HG03469 (cell line): ENCODE data around the gene PRKAR1B.
"Not testable (repeated sequence)": the region's sequence is repeated elsewhere in the genome, so short reads cannot be mapped to it uniquely, and the experiment has no call there.

Source experiments
- ATAC-seq: cut with Tn5 transposase; IDR thresholded peaks from one replicate; pipeline ENCODE4 v1.9.1; 2021; ENCODE audit warnings: mild to moderate bottlenecking, moderate library complexity, moderate number of reproducible peaks; ENCODE audit not compliant: unreplicated experiment

The PRKAR1B gene

DNA sequence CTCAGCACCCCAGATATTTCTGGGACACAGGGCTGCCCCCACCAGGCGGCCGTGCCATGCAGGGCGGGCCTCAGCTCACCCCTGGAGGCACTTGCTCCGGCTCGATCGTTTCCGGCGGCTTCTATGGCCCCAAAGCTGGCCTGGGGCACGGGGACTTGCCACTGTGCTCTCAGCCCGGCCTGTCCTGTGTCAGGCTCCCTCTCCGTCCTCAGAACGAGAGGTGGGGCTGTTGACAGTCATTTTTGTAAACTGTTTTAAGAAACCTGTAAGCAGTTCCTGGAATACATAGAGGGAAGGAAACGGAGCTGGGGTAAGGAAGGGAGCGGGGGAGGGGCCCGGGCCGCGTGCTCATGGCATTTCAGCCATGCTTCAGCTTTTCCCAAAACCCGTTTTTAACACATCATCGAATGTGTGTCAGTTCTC is 30.7 kb upstream of the PRKAR1B start:
- ATAC-seq: no peak

DNA sequence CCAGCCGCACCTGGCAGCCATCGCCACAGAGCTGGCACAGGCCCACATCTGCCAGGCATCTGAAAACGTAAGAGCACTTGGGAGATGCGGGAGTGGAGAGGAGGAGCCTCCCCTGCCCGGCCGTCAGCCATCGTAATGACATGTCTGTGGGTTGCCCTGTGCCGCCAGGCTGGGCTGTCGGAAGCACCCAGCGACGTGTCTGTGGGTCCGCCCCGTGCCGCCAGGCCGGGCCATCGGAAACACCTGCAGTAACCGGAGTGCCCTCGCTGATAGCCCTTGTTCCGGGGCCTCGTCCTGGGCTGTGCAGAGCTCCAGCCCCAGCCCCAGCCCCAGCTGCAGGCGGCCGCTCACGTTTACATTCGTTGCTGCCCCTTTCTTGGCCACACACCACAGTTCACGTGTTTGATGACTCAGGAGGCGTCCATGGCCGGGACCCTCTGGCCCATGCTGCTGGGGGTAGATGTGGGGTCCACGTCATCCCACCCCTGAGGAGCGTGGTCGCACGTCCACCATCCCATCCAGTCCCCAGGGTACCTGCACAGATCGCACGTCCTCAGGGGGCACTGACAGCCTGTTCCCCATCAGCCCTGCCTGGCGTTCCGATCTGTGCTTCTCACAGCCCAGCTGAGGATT is 30.0 kb upstream of the PRKAR1B start:
- ATAC-seq: no peak

DNA sequence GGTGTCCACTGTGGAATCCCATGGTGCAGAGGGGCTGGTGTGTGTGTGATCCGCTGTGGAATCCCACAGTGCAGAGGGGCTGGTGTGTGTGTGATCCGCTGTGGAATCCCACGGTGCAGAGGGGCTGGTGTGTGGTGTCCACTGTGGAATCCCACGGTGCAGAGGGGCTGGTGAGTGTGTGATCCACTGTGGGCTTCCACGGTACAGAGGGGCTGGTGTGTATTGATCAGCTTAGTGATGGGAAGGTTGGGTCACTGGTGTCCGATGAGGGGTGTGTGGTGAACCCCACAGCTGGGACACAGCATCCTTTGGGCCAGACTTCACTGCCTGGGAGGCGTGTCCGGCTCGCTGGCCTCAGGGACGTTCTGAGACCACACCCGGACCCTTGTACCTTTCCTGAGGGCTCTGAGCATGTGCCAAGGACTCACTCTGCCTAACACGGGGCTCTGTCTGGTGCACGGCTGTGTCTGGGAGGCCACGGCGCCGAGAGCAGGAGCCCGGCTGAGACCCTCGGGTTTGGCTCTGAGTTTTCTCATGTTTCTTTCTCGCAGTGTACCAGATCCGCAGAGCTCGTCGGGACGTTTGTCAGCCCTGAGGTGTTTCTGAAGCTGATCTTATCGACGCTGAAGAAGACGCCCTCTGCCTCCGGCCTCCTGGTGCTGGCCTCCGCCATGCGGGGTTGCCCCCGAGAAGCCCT is 29.3 kb upstream of the PRKAR1B start:
- no peak for ATAC-seq

DNA sequence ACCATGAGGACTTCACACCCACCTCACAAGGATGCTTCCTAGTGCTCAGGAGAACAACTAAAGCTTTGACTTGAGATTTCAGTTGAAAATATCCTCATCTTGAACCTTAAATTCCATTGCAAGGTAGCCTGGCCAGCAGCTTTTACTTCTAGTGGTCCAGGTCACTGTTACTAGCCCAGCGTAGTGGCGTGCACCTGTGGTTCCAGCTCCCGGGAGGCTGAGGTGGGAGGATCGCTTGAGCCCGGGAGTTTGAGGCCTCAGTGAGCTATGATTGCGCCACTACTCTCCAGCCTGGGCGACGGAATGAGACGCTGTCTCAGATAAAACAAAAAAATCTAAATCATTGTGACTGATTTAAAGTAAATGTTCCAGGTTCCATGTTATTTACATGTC is 28.3 kb upstream of the PRKAR1B start:
- no peak for ATAC-seq

DNA sequence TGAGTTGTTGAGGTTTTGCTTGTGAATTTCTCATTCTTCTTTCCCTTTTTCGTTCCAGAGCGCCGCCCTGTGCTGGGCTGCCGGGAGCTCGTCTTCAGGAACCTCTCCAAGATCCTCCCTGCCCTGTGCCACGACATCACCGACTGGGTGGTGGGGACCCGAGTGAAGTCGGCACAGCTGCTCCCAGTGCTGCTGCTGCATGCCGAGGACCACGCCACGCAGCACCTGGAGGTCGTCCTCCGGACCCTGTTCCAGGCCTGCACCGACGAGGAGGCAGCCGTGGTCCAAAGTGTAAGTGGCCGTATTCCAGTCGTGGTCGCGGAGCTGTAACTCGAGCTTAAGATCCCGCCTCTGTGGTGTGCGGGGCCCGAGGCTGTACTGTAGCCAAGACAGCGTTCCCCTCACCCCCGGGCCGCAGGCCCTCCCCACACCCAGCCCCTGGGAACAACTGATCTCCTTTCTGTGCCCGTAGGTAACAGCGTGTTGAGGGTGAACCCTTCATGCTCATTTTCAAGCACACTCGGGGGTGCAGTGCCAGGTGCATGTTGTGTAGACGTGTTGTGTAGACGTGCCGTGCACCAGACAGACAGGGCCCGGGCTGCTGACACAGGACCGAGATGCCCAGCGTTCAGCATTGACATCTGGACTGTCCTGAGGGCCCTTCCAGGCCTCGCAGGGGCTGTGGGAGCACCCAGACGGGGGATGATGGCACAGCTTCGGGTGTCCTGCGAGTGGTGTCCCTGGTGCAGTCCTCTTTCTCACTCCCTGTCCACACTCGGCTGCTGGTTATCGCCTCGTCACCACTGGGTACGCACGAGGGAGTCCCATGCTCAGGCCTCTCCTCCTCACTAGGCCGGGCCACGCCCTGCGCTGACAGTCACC is 27.7 kb upstream of the PRKAR1B start:
- no peak for ATAC-seq

DNA sequence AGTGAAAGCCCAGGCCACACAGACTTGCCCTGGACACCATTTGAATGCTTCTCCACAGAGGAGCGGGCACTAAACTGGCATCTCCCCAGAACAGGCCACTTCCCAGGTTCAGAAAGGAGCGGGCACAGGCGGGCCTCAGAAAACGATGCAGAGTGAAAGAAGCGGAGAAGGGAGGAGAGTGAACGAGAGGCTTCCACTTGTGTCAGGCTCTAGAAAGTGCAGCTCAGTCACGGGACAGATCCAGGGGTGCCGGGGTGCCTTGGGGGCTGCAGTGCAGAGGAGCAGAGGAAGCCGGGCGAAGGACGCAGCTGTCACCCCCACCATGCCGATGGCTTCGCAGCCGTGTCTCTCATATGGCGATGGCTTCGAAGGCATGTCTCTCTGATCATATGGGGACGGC is 26.1 kb upstream of the PRKAR1B start:
- ATAC-seq: no peak

DNA sequence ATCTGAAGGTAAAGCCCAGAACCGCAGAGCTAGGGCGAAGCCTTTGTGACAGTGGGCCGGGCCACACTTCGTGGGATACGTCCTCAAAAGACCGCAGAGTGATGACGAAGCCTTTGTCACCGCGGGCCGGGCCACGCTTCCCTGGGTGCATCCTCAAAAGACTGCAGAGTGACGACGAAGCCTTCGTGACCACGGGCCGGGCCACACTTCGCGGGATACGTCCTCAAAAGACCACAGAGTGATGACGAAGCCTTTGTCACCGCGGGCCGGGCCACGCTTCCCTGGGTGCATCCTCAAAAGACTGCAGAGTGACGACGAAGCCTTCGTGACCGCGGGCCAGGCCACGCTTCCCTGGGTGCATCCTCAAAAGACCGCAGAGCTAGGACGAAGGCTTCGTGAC is 25.2 kb upstream of the PRKAR1B start:
- not testable (repeated sequence) for ATAC-seq

DNA sequence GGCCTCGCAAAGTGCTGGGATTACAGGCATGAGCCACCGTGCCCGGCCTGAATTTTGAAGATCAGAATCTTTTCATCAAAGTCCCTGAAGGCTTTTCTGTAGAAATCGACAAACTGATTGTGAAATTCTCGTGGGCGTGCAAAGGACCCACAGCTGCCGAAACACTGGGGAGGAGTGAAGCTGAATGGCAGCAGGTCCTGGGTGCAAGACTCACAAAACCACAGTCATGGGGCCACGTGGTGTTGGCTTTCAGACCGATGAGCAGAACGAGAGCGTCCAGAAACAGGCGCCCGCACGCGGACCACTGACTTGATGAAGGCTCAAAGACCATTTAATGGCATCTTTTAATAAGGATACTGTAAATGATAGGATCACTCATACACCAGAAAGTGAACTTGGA is 24.7 kb upstream of the PRKAR1B start:
- ATAC-seq: no peak

DNA sequence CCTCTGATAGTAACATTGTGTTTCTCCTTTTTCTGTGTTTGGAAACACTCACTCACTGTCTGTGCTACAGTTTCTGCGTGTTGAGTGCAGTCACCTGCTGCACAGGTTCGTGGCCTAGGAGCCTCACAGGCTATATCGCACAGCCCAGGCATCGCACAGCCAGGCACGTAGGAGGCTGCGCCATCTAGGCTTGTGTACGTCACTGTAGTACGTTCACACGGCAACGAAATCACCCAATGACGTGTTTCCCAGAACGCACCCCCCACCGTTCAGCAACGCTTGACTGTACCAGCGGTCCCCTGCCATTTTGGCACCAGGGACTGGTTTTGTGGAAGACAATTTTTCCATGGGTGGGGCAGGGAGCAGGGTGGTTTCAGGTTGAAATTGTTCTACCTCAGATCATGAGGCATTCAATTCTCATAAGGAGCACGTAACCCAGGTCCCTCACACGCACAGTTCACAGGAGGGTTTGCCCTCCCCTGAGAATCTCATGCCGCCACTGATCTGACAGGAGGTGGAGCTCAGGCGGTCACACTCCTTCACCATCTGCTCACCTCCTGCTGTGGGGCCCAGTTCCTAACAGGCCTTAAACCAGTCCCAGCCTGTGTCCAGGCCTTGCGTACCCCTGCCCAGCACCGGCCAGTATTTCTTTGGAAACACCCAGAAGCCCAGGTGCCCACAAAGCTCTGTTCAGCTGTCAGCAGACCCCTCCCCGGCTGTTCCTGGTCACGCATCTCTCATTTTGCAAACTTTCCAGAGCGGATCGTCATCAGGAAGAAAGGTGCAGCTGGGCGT is 23.2 kb upstream of the PRKAR1B start:
- no peak for ATAC-seq

DNA sequence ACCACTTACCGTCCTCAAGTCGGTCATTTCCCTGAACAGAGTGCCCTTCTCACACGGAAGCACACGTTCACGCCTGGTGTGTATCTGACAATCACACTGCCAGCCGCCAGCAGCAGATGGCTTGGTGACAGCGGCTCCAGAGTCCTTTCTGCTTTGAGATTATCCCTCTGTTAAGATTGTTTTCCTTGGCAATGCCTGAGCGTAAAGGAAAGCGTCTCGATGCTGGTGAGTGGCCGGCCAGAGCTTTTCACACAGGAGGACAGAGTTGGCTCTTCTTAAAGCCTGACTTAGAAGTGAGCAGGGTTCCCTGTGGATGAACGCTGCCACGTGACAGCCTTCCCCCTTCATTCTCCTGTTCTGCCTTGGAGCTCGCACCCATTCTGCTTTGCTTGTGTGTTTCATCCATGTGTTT is 22.1 kb upstream of the PRKAR1B start:
- no peak for ATAC-seq

DNA sequence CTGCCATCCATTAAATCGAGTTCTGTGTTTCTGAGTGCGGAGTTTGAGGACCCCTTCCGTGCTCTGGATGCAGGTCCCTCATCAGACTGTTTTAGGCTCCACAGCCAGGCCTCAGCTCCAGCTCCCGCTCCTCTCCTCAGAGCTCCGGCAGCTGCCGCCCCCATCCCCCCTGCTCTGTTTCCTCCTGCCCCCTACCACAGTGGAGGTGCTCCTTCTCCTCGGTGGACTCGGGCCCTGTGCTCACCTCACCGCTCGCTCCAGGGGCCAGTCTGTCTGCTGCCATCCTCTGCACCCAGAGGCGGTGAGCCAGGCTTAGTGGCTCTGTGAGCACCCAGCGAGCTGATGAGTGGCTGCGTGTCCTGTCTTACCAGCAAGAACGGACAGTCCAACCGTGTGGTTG is 21.4 kb upstream of the PRKAR1B start:
- no peak for ATAC-seq

DNA sequence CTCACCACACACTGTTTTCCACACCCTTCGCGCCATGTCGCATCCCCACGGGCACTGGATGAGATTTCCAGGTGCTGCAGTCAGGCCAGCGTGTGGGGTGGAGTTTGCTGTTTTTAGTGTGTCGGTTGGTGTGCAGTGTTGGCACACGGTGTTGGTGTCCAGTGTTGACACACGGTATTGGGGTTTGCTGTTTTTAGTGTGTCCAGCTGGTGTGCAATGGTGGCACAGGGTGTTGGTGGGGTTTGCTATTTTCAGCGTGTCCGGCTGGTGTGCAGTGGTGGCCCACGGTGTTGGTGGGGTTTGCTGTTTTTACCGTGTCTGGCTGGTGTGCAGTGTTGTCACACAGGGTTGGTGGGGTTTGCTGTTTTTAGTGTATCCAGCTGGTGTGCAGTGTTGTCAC is 20.1 kb upstream of the PRKAR1B start:
- ATAC-seq: no peak

DNA sequence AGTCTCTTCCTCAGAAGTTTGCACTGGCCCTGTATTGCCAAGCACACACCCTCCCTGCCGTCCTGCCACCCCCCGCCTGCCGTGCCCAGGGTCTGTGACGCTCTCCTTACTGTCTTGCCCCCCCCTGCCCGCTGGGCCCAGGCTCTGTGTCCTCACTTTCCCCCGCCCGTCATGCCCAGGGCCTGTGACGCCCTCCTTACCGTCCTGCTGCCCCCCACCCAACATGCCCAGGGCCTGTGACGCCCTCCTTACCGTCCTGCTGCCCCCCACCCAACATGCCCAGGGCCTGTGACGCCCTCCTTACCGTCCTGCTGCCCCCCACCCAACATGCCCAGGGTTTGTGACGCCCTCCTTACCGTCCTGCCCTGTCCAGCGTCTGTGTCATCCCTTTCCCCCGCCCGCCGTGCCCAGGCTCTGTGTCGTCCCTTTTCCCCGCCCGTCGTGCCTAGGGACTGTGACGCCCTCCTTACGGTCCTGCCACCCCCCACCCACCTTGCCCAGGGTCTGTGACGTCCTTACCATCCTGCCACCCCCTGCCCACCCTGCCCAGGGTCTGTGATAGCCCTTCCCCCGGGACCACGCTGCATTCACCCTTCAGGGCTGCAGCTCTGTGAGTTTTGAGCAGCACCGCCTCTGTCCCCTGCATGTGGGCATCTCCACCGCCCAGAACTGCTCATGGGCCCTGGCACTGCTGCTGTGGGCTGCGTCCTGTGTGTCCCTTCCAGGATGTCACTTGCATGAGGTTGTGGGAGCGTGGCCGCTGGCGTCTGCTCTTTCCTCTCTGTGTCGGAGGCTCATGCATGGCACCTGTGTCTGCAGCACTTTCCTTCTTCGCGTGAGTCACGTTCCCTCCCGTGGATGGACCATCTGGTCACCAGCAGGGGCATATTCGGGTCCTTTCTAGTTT is 19.3 kb upstream of the PRKAR1B start:
- ATAC-seq: no peak

DNA sequence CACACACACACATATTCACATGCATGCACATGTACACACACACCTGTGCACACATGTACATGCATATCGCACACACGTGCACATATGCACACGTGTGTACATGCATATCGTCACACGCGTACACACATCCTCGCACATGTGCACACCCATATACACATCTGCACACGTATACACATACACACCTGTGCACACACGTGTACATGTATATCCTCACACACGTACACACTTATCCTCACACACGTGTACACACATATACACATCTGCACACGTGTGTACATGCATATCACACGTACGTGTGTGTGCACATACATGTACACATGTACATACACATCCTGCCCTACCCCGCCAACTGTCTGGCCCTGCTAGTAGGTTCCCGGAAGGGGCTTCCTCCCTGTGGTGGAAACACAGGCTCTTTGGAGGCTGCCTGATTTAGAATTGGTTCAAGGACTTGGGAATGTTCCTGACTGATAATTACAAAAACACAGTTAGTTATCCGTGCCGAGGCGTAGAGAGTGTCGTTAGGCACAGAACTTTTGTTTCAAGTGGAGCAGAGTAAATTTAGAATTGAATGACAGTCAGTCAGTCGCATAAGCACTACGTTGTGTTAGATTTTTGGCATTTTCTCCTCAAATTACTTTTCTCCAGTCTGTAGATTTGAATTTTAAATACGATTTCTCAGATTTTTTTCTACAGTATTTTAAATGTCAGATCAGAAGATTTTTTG is 18.5 kb upstream of the PRKAR1B start:
- ATAC-seq: no peak

DNA sequence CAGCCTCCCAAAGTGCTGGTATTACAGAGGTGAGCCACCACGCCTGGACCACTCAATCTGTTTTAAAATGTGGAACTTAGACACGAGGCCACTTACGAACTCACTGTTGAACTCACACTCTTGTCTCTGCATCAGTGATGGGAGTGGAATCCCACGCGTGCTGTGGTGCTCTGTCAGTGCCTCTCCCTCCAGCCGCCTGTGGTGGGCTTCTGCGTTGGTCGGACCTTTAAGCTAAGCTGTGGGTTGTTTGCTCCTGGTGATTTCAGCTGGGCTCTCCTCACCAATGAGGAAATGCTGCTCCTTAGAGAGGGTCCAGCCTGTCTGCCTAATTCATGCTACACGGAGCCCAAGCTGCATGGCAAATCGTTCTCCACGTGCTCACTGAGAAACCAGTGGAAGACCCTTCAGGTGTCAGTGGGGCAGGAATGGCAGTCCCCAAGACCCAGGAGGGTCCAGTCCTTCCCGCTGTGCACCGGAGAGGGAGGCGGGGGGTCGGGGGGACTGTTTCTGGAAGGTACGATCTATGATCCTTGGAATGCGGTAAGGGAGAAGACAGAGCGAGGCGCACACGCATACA is 17.9 kb upstream of the PRKAR1B start:
- ATAC-seq: no peak

DNA sequence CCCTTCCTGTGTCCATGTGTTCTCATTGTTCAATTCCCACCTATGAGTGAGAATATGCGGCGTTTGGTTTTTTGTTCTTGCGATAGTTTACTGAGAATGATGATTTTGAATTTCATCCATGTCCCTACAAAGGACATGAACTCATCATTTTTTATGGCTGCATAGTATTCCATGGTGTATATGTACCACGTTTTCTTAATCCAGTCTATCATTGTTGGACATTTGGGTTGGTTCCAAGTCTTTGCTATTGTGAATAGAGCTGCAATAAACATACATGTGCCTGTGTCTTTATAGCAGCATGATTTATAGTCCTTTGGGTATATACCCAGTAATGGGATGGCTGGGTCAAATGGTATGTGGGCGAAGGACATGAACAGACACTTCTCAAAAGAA is 17.0 kb upstream of the PRKAR1B start:
- ATAC-seq: not testable (repeated sequence)

DNA sequence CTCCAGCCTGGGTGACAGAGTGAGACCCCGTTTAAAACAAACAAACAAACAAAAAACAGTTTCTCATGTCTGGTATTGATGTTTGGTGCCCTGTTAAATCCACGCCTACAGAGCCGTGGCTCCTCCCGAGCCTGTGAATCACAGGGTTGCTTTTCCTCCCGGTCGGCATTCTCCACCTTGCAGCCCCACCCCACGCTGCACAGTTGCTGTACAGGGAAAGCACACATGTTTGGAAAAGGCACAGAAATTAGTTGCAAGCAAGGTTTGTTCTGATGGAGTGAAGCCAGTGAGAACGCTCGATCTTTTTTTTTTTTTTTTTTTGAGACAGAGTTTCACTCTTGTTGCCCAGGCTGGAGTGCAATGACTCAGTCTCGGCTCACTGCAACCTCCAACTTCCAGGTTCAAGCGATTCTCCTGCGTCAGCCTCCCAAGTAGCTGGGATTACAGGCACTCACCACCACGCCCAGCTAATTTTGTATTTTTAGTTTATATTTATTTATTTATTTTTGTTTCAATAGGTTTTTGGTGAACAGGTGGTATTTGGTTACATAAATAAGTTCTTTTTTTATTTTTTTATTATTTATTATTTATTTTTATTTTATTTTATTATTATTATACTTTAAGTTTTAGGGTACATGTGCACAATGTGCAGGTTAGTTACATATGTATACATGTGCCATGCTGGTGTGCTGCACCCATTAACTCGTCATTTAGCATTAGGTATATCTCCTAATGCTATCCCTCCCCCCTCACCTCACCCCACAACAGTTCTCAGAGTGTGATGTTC is 16.5 kb upstream of the PRKAR1B start:
- ATAC-seq: not testable (repeated sequence)

DNA sequence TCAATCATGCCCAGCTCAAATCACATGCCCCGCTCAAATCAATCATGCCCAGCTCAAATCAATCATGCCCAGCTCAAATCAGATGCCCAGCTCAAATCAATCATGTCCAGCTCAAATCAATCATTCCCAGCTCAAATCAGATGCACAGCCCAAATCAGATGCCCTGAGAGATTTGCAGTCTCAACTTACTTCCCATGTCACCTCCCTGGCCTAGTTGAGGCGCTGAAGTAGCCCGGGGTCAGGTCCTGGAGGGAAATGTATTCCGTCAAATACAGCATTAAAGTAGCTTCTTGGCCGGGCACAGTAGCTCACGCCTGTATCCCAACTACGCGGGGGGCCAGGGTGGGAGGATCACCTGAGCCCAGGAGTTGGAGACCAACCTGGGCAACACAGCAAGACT is 15.7 kb upstream of the PRKAR1B start:
- no peak for ATAC-seq
